ENCODE results near the gene OVOL3.
"Not testable (repeated sequence)": the region's sequence is repeated elsewhere in the genome, so short reads cannot be mapped to it uniquely, and the experiment has no call there.

Gene OVOL3

GRCh38 chr19:36131221-36131620 is 20.3 kb downstream of the OVOL3 start:
- DNase-seq (ENCODE audit: low read depth), result not testable (repeated sequence)

- DNase-seq (ENCODE audit: low read depth), result not testable (repeated sequence)
Measured at GRCh38 chr19:36134867-36135266, 23.9 kb downstream of the OVOL3 start.

GRCh38 chr19:36136964-36137686 is 26.2 kb downstream of the OVOL3 start:
- DNase-seq (ENCODE audit: low read depth), result no peak

GRCh38 chr19:36139120-36139472 is 28.2 kb downstream of the OVOL3 start:
- DNase-seq (ENCODE audit: low read depth), result no peak

GRCh38 chr19:36139473-36140303 is 28.7 kb downstream of the OVOL3 start, which contains the start of gene CAPNS1:
Gene CAPNS1 (plus strand): TSS chr19:36140066. CDS start chr19:36141012, 946 bp downstream.
- peak; percentile 86 for DNase-seq (ENCODE audit: low read depth)

- peak; percentile 11 for DNase-seq (ENCODE audit: low read depth)
Measured at GRCh38 chr19:36140304-36141038, 29.5 kb downstream of the OVOL3 start.

- DNase-seq (ENCODE audit: low read depth), result peak; percentile 86
Measured at GRCh38 chr19:36141039-36141927, 30.3 kb downstream of the OVOL3 start.

- DNase-seq (ENCODE audit: low read depth), result no peak
Measured at GRCh38 chr19:36142046-36142445, 31.1 kb downstream of the OVOL3 start.

GRCh38 chr19:36142496-36142895 is 31.6 kb downstream of the OVOL3 start:
- no peak for DNase-seq (ENCODE audit: low read depth)

GRCh38 chr19:36144624-36145023 is 33.7 kb downstream of the OVOL3 start:
- no peak for DNase-seq (ENCODE audit: low read depth)

GRCh38 chr19:36149673-36150406 is 38.9 kb downstream of the OVOL3 start:
- DNase-seq (ENCODE audit: low read depth), result no peak

GRCh38 chr19:36150586-36150985 is 39.6 kb downstream of the OVOL3 start:
- DNase-seq (ENCODE audit: low read depth), result no peak

- no peak for DNase-seq (ENCODE audit: low read depth)
Measured at GRCh38 chr19:36151144-36152018, 40.4 kb downstream of the OVOL3 start.

- DNase-seq (ENCODE audit: low read depth), result no peak
Measured at GRCh38 chr19:36152019-36152351, 41.0 kb downstream of the OVOL3 start.

- DNase-seq (ENCODE audit: low read depth), result no peak
Measured at GRCh38 chr19:36152352-36153091, 41.6 kb downstream of the OVOL3 start, which contains the start of gene COX7A1. Gene COX7A1 (minus strand): TSS chr19:36152447. CDS start chr19:36152407, 40 bp downstream.

- no peak for DNase-seq (ENCODE audit: low read depth)
Measured at GRCh38 chr19:36153126-36153525, 42.2 kb downstream of the OVOL3 start.

GRCh38 chr19:36160821-36161596 is 50.1 kb downstream of the OVOL3 start:
- DNase-seq (ENCODE audit: low read depth), result no peak
